Adipose tissue (tissue), 3 donors: Measurements from ENCODE around the gene UBA3. TPM values are rescaled to one million over a fixed set of nuclear protein-coding genes. Genes with fewer than 3 reads are reported as not detected.

ENCODE experiments used
- H3K27ac ChIP-seq: one replicate; pipeline ENCODE4 v1.5.1; 2013; ENCODE audit warnings: low read depth, low read length
- WGBS, 3 donors: extraction: QIAGEN DNeasy Blood & Tissue Kit; methylation state at CpG; one replicate each; pipeline ENCODE4 v1.1.7; 2013; 5-methylcytosine and 5-hydroxymethylcytosine counted together
- polyA plus RNA-seq, 3 donors: library from polyadenylated mRNA; stranded (reverse); fragments of 200-250 nt; gene quantifications; one replicate each; pipeline ENCODE4 v1.2.3, GENCODE V29; 2013
- donor health status: healthy with polysubstance abuse.
- donor health status: Bipolar disorder and iron deficiency.
- donor health status: healthy.

Gene UBA3
- polyA plus RNA-seq: 10 to 100 TPM; 14.3 to 48.0 (median 37.1) TPM

- WGBS, 3 donors: 1 to 5% (median 4%) methylated on average over 36 to 37 of the region's 37 CpGs
- no peak within 1 kb of the TSS for H3K27ac ChIP-seq
Observed at GRCh38 chr3:69080233-69080920, at the start of gene UBA3. UBA3 (minus strand) TSS chr3:69080365; CDS start chr3:69080353, 12 bp downstream.

DNA sequence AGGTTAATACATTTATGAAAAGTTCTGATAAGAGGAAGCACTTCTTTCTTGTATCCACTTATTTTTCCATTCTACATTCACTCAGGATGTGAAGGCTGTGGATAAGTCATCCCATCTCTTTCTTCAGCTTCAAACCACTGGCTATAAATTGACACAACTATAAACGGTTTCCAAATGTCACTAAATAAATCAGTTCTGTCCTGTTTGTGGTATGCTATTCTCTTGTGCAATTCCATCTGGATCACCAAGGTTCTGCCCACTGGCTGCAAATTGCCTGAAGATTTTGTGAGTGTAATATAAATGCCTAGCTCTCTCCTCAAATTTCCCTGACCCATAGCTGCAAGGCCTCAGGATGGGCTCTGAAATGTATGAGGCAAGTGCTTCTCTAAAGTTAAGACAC is 49.4 kb upstream of the UBA3 start:
- 15 to 31% (median 30%) methylated on average over 1 of the region's 1 CpG for WGBS, 3 donors
- H3K27ac ChIP-seq: no peak overlapping the region

DNA sequence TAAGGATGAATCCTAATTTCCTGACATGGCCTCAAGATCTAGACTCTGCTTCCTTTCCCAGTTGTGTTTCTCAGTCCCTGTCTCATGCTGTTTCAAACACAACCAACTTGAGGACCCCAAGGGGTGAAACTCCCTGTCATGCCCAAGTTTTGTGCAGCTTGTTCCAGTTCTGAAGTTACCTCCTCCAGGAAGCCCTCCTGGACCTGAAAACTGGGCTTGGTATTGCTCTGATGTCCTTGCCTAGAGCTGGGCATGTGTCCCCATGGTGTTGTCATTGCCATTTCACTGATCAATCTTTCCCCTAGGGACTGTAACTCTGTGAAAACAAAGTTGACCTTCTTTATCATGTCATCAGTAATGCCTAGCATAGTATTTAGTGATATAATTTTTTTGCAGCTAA is 48.3 kb upstream of the UBA3 start:
- H3K27ac ChIP-seq: no peak overlapping the region

- WGBS, 3 donors: 59 to 90% (median 84%) methylated on average over 2 of the region's 2 CpGs
- no peak overlapping the region for H3K27ac ChIP-seq
Observed at GRCh38 chr3:69126999-69127398, 46.8 kb upstream of the UBA3 start.

GRCh38 chr3:69126216-69126615 is 46.1 kb upstream of the UBA3 start:
- no peak overlapping the region for H3K27ac ChIP-seq
- 80 to 88% (median 84%) methylated on average over 3 of the region's 3 CpGs for WGBS, 3 donors

DNA sequence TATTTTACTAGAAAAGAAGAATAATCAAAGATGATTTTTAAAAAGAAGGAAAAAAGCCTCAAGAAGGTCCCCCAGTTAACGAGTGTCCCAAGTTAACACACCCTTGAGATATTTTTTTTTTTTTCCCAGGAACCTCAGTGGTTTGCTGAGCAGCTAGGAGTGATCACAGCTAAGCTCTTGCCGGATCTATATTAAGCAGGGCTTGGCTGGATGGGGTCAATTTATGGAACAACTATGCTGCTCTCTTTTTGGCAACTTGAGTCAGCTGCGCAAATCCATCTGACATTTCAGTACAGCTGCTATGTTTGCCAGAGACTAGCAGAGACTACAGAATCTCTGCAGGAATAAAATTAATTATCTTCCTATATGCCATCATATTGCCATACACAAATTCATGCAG is 42.2 kb upstream of the UBA3 start, which contains the start of gene LMOD3:
Gene LMOD3, minus strand, starts transcription at position 193 of the 400 bp plus-strand sequence. CDS start 209 bp downstream, outside the sequence.
- WGBS, 3 donors: 73 to 90% (median 83%) methylated on average over 3 of the region's 3 CpGs
- H3K27ac ChIP-seq: no peak within 1 kb of the TSS

DNA sequence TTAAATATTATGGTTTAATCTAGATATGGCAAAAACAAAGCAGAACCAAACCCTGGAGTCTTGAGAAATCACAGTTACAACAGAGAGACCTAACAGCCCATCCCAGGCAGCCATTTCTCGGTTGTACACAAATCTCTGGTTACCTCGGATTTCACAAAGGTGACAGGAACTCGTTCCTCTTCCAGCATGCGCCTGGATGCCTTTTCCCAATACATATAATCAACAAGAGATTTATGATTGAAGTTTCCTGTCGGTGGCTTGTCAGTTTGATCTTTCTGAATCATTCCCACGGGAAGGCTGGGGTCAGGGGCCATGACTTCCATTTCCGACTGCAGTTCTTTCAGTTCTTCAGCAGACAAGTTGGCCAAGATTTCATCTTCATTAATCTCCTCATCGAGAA is 41.8 kb upstream of the UBA3 start:
- H3K27ac ChIP-seq: no peak overlapping the region
- 39 to 54% (median 42%) methylated on average over 8 of the region's 8 CpGs for WGBS, 3 donors

- WGBS, 3 donors: 77 to 83% (median 81%) methylated on average over 6 of the region's 6 CpGs
- no peak overlapping the region for H3K27ac ChIP-seq
Observed at GRCh38 chr3:69121513-69121912, 41.3 kb upstream of the UBA3 start.

GRCh38 chr3:69120879-69121464 is 40.8 kb upstream of the UBA3 start:
- H3K27ac ChIP-seq: no peak overlapping the region
- whole genome bisulfite sequencing, 3 donors: 0 to 3% (median 2%) methylated on average over 1 of the region's 1 CpG

DNA sequence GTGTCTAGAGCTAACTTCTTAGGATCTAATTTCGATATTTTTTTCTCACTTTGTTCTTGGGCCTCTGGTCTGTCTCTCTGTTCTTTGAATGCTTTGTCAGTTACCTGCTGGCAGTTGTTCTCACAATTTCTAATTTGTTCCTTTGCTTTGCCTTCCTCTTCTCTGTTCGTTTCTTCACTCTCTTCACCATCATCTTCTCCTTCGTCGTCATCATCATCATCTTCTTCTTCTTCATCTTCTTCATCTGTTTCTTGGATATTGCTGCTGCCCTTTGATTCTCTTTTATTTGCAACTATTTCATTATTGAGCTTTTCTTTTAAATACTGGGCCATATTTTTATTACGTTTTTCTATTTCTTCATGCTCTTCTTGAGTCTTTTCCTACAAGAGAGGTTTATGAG is 39.5 kb upstream of the UBA3 start:
- H3K27ac ChIP-seq: no peak overlapping the region
- 91 to 96% (median 92%) methylated on average over 5 of the region's 5 CpGs for WGBS, 3 donors

DNA sequence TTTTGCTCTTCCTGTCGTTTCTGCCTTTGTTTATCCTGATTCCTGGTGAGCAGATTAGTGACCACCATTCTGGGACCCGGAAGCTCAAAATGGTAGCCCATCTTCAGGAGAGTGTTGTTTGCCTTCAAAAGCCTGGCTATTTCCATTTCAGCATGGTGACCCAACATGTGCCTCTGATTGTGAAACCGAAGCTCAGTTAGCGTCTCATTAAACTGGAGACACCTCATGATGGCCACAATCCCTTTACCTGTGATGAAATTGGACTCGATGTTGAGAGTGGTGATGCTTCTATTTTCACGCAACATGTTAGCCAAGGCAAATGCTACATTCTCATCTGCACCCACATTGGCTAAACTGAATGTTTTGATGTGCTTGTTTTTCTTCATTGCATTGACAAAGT is 39.0 kb upstream of the UBA3 start:
- WGBS, 3 donors: 78 to 95% (median 82%) methylated on average over 6 of the region's 6 CpGs
- H3K27ac ChIP-seq: no peak overlapping the region

DNA sequence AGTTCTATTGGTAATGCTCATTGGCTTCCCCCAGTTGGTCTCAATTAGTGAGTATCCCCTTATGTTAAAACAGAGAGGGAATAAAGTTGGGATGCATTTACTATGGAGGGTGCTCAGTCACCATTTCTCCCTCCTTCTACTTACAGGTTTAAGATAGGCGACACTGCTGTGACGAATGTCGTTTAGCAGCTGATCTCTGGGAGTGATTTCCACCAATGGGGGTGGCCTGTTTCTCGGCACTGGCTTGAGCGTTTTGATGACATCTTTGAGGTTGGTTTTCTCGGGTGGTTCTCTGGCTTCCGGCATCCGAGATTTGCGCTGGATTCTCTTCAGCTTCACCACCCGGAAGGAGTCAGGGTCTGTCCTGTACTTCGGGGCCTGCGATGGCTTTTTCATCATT is 38.4 kb upstream of the UBA3 start:
- no peak overlapping the region for H3K27ac ChIP-seq
- 95 to 98% (median 96%) methylated on average over 12 of the region's 12 CpGs for WGBS, 3 donors

- 20 to 77% (median 68%) methylated on average over 3 of the region's 3 CpGs for WGBS, 3 donors
- no peak overlapping the region for H3K27ac ChIP-seq
Observed at GRCh38 chr3:69116897-69117296, 36.7 kb upstream of the UBA3 start.

DNA sequence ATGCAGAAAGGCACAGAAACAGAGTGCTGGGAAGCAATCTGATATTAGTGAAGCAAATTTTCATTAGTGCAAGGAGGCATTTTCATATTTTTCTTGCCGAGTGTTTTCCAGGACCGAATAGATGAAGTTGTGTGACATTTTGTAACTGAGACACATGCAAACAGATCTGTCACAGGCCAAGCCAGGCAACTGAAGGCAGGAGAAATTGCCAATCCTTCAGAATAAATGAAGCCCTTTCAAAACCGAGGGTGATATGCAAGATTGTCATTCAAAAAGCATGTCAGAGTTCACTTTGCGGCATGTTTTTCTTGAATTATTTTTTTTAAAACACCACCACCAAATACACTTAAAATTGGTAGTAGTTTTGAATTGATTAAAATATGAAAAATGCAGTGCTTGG is 36.0 kb upstream of the UBA3 start:
- 51 to 82% (median 80%) methylated on average over 4 of the region's 4 CpGs for WGBS, 3 donors
- H3K27ac ChIP-seq: no peak overlapping the region

- WGBS, 3 donors: 47 to 82% (median 70%) methylated on average over 2 of the region's 2 CpGs
Observed at GRCh38 chr3:69115731-69116130, 35.6 kb upstream of the UBA3 start.

GRCh38 chr3:69113536-69113935 is 33.4 kb upstream of the UBA3 start:
- no peak overlapping the region for H3K27ac ChIP-seq
- 85 to 92% (median 87%) methylated on average over 3 of the region's 3 CpGs for WGBS, 3 donors

More at GRCh38 chr3:69115731-69116130, 35.6 kb upstream of the UBA3 start:
- no peak overlapping the region for H3K27ac ChIP-seq

- 50 to 78% (median 68%) methylated on average over 1 of the region's 1 CpG for WGBS, 3 donors
- H3K27ac ChIP-seq: no peak overlapping the region
Observed at GRCh38 chr3:69110941-69111546, 30.9 kb upstream of the UBA3 start.

GRCh38 chr3:69108811-69109210 is 28.6 kb upstream of the UBA3 start:
- 65 to 78% (median 73%) methylated on average over 5 of the region's 5 CpGs for WGBS, 3 donors

GRCh38 chr3:69107841-69108240 is 27.7 kb upstream of the UBA3 start:
- no peak overlapping the region for H3K27ac ChIP-seq
- 76 to 81% (median 78%) methylated on average over 5 of the region's 5 CpGs for WGBS, 3 donors

More at GRCh38 chr3:69108811-69109210, 28.6 kb upstream of the UBA3 start:
- no peak overlapping the region for H3K27ac ChIP-seq

GRCh38 chr3:69105320-69105719 is 25.2 kb upstream of the UBA3 start:
- 26 to 55% (median 28%) methylated on average over 3 of the region's 3 CpGs for WGBS, 3 donors
- H3K27ac ChIP-seq: no peak overlapping the region
